Activated CD8-positive, alpha-beta memory T cell treated with anti-CD3 and anti-CD28 coated beads, Interleukin-2, amount 50 U/mL, for 4 hours (primary cell): ENCODE results near the gene ABLIM2.
"Not testable (repeated sequence)": the region's sequence is repeated elsewhere in the genome, so short reads cannot be mapped to it uniquely, and the experiment has no call there.

Source experiments
- DNase-seq: peaks from one replicate; pipeline ENCODE4 v3.0.0-alpha.2; 2020

ABLIM2 gene

GRCh38 chr4:8156617-8157016 is 2.0 kb downstream of the ABLIM2 start:
- DNase-seq, result no peak

GRCh38 chr4:8155660-8156421 is 2.8 kb downstream of the ABLIM2 start:
- no peak for DNase-seq

- DNase-seq, result no peak
These were observed 3.6 kb downstream of the ABLIM2 start for GRCh38 chr4:8155048-8155447.

GRCh38 chr4:8153441-8153840 is 5.2 kb downstream of the ABLIM2 start:
- DNase-seq, result no peak

DNA sequence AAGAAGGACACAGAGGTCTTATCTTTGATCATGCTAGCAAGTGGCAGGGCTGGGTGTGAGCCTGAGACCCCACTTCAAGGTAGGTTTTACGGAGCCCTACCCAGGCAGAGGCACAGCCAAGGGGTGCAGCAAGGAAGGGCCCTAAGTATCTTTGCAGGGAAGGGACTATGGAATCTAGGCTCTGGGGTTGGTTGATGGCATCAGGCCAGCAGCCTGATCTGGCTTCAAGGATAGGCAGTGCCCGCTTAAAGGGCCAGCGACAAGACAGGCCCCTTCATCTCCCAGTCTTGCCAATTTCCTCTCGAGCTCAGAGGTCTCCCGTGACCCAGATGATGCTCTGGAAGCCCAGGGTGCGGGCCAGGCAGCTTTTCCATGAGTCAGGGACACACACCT is 5.8 kb downstream of the ABLIM2 start:
- no peak for DNase-seq

DNA sequence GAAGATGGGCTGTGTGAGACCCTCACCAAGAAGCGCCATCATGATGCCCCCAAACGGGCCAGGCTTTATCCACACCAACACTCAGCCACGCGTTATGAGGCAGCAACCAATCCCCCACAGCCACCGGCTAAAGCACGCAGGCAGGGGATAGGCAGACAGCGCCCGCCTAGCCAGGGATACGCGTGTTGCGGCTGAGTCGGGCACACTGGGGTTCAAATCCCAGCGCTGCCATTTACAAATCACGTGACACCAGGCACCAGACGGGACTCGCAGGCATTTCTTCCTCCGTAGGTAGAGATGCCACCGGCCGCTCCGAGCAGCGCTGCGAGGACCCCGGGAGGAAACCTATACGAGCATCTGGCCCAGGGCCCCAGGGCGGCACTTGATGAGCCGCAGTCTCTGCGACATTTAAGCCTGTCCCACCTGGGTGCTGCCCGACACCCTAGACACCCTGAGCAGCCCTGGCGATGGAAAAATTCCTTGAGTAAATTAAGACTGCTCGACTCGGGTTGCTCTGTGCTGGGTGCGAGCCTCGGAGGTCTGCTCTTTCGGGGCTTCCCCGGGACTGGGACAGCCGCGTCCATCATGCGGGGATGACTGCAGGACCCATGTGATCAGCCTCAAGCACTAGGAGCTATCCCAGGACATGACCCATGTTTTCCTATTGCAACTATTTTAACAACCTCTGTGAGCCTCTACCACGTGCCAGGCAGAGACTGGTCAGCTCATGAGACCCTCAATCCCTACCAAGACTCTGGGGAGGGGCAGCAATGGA is 6.3 kb downstream of the ABLIM2 start:
- DNase-seq, result no peak

DNA sequence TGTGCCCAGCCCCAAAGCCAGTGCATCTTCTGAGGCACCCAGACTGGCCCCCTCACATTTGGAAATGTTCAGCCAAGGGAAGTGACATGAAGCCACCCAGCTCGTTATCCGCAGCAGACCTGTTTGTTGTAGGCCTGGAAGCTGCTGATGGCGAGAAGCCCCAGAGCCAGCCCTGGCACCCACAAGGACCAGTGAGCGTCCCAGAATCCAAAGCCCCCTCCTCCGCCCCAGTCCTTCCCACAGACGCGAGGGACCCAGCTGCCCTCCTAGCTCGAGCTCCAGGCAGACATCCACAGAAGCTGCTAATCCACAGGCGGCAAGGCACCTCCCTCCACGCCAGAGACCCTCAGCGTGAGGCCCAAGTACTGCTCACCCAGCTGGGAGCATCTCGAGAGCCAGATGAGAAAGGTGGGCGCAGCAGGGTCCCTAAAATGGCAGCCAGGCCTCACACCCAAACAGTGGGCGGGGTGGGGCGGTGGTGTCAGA is 7.4 kb downstream of the ABLIM2 start:
- no peak for DNase-seq

DNA sequence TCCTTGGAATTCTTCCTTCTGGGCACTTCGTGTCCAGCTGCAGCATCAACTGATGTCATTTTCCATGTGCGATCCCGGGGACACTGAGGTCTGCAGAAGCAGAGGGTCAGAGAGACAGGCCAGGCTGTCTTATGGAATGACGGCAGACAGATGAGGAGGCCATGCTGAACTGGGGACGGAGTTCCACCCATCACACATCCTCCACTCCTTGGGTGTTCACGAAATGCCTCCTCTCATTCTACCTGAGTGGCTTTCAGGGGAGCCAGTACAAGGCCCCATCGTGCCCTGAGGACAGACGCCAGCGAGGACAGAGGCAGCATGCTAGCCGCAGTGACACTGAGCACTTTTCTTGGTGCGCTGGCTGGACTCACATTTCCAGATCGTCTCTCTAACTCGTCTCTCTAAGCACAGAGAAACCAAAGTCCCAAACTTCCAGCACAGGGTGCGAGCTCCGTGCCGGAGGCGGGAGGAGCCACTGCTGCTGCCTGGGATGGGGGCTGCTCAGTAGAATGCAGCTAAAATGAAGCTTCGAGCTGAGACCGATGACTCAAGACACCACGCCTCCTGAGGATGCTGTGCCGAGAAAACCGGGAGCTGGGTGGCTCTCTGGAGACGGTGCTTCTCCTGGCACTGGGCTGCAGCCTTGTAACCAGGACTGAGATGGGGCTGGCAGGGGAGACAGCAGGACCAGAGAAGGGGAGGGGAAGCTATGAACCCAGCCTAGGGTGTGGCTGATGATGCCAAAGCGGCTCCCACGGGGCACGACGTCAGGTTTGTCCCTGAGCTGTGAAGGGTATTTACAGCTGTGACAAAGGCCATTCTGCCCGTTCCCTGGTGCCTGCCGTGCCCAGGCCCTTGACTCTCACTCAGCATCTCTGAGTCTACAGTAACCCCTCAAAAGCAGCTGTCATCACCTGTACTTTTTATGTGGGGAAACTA is 8.2 kb downstream of the ABLIM2 start:
- DNase-seq, result no peak

- DNase-seq, result no peak
These were observed 8.9 kb downstream of the ABLIM2 start for GRCh38 chr4:8149664-8150063.

- no peak for DNase-seq
These were observed 9.7 kb downstream of the ABLIM2 start for GRCh38 chr4:8148785-8149435.

DNA sequence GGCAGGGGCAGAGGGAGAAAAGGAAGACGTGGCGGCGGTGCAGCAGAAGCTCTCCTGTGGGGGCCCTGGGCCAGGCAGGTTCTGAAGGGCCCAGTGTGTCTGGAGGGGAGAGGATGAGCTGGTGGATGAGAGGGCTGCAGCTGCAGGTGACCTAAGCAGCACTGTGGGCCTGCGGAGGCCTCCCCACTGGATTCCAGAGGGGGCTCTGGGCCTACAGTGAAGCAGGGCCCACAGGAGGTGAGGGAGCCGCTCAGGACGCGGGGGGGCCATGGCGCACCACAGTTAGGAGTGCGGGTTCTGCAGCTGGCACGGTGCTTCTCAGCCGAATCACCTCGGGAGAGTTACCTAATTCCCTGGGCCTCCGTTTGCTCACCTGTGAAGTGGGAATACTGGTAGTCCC is 10.5 kb downstream of the ABLIM2 start:
- DNase-seq, result no peak

DNA sequence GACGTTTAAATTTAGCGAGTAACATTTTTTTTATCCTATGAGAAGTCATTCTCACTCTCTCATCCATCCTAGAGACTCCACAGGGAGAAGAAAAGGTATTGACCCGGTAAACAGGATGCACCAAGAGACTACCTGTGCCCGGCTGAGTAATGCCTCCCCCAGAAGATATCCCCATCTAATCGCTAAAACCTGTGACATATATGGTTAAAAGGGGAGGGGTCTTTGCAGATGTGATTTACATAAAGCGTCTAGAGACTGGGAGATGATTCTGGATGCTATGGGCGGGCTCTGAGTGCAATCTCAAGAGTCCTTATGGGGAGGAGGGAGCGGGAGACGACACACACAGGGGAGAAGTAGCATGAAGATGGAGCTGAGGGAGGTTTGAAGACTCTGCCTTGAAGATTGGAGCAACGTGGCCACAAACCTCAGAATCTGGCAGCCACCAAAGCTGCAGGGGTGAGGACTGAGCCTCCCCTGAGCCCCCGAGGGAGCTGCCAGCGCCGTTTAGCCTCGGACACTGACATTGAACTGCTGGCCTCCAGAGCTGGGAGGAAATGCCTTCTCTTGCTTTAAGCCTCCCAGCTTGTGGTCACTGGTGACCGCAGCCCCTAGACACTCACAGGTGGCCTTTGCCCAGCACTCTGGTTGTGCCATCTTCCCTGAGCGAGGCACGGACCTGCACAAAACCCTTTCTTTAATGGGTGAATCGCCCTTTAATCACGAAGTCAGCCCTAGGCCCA is 11.2 kb downstream of the ABLIM2 start:
- DNase-seq, result no peak

GRCh38 chr4:8146157-8146556 is 12.5 kb downstream of the ABLIM2 start:
- DNase-seq, result no peak

DNA sequence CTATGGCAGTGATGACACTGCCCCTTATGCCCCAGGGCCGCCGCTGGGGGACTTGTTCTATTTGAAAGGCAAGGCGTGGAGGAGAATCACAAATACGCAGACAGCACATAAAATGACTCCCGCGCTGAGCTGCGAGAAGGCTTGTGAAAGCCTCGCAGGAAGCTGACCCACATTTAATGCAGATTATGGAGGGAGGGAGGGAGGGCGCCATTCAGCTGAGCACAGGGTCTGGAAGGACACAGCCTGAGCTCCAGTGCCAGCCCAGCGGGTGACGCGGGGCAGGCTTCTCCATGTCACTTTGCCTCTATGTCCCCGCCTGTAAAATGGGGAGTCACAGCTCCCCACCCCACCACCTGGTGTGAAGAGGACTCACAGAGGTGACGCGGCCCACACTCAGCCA is 14.3 kb downstream of the ABLIM2 start:
- DNase-seq, result no peak

DNA sequence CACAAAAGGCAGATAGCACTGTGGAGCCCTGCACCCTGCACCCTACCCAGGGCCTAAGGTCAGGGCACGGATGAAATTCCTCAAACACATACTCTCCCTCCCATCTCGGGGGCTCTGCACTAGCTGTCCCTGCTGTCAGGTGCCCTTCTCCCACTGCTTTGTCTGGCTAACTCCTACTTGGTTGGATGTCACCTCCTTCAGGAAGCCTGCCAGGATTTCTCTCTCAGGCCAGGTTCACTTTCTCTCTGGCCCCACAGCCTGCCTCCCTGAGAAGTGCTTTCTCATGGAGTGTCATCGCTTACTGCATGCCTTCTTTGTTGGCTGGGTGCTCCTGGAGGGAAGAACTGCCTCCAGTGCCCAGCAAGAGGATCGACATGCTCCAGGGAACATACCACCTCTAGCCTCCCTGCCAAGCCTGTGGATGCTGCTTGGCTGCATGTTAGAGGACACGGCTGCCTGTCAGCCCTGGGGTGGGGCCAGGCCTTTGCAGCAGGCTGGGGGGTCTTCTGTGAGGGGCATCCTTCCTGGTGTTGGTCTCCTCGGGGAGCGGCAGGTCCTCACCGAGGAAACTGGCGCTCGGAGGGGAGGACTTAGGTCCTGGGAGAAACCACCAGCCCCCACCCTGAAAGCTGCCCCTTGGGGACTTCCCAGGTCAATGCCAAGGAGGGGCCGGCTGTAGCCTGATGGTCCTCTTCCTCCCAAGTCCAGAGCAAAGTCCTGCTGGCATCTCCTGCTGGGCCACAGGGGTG is 15.0 kb downstream of the ABLIM2 start:
- DNase-seq, result no peak

- no peak for DNase-seq
These were observed 16.1 kb downstream of the ABLIM2 start for GRCh38 chr4:8142556-8142955.

DNA sequence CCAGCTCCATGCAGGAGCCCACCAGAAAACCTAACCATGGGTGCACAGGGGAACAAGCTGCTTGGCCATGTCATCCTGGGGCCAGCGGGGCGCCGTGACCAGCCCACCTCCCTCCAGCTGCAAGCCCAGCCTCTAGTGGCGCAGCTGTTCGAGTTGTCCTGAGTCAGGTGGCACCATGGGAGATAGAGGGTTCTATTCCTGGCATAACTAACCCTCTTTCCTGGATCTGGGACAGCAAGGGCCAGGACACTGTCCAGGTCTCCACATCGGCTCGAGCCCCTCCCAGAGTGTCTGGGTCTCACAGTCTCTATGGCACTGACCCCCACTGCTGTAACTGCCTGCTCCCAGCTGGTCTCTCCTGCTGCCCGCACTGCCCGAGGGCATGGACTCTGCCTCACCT is 16.7 kb downstream of the ABLIM2 start:
- DNase-seq, result no peak

GRCh38 chr4:8140915-8141314 is 17.7 kb downstream of the ABLIM2 start:
- no peak for DNase-seq

DNA sequence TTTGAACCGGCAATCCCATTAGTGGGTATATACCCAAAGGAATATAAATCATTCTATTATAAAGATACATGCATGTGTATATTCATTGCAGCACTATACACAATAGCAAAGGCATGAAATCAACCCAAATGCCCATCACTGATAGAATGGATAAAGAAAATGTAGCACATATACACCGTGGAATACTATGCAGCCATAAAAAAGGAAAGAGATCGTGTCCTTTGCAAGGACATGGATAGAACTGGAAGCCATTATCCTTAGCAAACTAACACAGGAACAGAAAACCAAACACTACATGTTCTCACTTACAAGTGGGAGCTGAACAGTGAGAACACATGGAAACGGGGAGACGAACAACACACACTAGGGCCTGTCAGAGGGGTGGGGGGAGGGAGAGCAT is 18.9 kb downstream of the ABLIM2 start:
- not testable (repeated sequence) for DNase-seq

DNA sequence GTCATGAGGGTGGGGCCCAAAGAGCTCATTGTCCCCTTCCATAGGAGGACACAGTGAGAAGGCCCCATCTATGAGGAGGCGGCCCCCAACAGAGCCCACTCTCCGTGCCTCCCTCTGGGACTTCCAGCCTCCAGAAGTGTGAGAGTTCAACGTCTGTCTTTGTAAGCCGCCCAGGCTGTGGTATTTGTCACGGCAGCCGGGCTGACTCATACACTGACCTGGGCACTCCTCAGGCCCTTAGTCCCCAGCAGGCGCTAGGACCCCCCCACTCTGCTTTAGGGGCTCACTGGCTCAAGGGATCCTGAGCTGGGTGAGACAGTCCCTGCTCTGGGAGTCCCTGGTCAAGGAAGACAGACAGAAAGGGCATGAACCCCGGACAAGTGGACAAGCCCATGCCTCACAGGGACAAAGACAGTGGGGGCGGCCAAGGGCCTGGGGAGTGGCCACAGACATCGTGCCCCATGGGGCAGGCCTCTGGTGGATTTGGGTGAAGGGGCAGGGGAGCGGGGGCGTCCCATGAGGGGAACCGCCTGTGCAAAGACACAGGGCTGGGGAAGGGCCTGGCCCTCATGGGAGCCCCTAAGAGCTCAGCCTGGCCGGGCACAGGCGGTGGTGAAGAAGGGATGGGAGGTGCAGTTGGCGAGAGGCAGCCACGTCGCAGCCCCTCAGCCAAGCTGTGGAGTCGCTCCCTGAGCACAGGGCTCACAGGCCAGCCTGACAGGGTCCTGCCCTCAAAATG is 21.5 kb downstream of the ABLIM2 start:
- DNase-seq, result no peak
